Chondrocyte (in vitro differentiated cells): ENCODE data around the gene KRTAP27-1. TPM values are rescaled to one million over a fixed set of nuclear protein-coding genes. Genes with fewer than 3 reads are reported as not detected.

ENCODE experiments used
- DNase-seq: peaks from one replicate; pipeline ENCODE4 v3.0.0; 2021; ENCODE audit warnings: mixed read lengths, low spot score
- H3K27ac Mint-ChIP-seq: one replicate; pipeline ENCODE4 v1.8.0; 2021; ENCODE audit warnings: mild to moderate bottlenecking, moderate library complexity, mixed read lengths; ENCODE audit not compliant: unreplicated experiment
- H3K27me3 Mint-ChIP-seq: 2 replicates; pipeline ENCODE4 v1.8.0; 2021; ENCODE audit warnings: low read depth, mixed read lengths
- H3K36me3 Mint-ChIP-seq: 2 replicates; pipeline ENCODE4 v1.8.0; 2021; ENCODE audit warnings: low read depth, mixed read lengths
- H3K4me1 Mint-ChIP-seq: 2 replicates; pipeline ENCODE4 v1.8.0; 2021; ENCODE audit warnings: low read depth, mild to moderate bottlenecking, mixed read lengths
- H3K4me3 Mint-ChIP-seq: one replicate; pipeline ENCODE4 v1.8.0; 2021; ENCODE audit warnings: mild to moderate bottlenecking, moderate library complexity, mixed read lengths; ENCODE audit not compliant: unreplicated experiment
- H3K9me3 Mint-ChIP-seq: 2 replicates; pipeline ENCODE4 v1.8.0; 2021; ENCODE audit warnings: low read depth, mixed read lengths
- long read RNA-seq: library from polyadenylated mRNA; stranded (forward); transcript quantifications from one replicate; pipeline ENCODE4 v2.0.0, GENCODE V29; 2021
- total RNA-seq: library from RNA; stranded (reverse); gene quantifications from 3 replicates; pipeline ENCODE4 v1.2.1, GENCODE V29; 2021
- TF ChIP-seq, protein P1 (sequence below): fragments of 200-600 bp; sonication (generic); IDR thresholded peaks from 2 replicates; pipeline ENCODE4 v1.5.0; 2021; ENCODE audit warnings: antibody characterized with exemption, mild to moderate bottlenecking, moderate library complexity

Gene KRTAP27-1, protein sequence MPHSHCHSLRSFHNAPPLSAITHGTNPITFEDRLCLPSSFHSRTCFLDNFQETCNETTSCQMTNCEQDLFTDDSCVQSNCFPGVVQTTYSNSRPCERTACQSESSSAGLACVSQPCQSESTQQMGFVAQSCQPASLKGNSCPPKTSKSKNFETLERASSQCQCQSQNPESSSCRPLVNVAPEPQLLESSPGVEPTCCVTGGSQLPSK
- not detected in 3 replicates for total RNA-seq
- long read RNA-seq = 0 reads

DNA sequence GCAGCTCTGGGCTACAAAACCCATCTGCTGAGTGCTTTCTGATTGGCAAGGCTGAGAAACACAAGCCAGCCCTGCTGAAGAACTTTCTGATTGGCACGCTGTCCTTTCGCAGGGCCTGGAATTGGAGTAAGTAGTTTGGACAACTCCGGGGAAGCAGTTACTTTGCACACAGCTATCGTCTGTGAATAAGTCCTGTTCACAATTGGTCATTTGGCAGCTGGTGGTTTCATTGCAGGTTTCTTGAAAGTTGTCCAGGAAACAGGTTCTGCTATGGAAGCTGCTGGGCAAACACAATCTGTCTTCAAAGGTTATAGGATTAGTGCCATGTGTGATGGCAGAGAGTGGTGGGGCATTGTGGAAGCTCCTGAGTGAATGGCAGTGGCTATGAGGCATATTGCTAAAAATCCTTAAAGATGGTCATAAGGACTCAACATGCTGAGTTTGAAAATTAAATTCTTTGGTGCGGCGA, at the start of gene KRTAP27-1:
KRTAP27-1 (minus strand) TSS at position 419 of the 469 bp plus-strand sequence; CDS start at position 393, 26 bp downstream.
- peak within 1 kb of the TSS; percentile 45 for H3K27ac Mint-ChIP-seq
- TF ChIP-seq, protein P1, sequence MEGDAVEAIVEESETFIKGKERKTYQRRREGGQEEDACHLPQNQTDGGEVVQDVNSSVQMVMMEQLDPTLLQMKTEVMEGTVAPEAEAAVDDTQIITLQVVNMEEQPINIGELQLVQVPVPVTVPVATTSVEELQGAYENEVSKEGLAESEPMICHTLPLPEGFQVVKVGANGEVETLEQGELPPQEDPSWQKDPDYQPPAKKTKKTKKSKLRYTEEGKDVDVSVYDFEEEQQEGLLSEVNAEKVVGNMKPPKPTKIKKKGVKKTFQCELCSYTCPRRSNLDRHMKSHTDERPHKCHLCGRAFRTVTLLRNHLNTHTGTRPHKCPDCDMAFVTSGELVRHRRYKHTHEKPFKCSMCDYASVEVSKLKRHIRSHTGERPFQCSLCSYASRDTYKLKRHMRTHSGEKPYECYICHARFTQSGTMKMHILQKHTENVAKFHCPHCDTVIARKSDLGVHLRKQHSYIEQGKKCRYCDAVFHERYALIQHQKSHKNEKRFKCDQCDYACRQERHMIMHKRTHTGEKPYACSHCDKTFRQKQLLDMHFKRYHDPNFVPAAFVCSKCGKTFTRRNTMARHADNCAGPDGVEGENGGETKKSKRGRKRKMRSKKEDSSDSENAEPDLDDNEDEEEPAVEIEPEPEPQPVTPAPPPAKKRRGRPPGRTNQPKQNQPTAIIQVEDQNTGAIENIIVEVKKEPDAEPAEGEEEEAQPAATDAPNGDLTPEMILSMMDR = no peak
- no peak for DNase-seq
- H3K4me3 Mint-ChIP-seq = no peak within 1 kb of the TSS
- H3K4me1 Mint-ChIP-seq = peaks cover 43% of the 10 kb centered on the region
- H3K36me3 Mint-ChIP-seq = no peaks in the 10 kb centered on the region
- no peaks in the 10 kb centered on the region for H3K27me3 Mint-ChIP-seq
- H3K9me3 Mint-ChIP-seq = no peaks in the 10 kb centered on the region

DNA sequence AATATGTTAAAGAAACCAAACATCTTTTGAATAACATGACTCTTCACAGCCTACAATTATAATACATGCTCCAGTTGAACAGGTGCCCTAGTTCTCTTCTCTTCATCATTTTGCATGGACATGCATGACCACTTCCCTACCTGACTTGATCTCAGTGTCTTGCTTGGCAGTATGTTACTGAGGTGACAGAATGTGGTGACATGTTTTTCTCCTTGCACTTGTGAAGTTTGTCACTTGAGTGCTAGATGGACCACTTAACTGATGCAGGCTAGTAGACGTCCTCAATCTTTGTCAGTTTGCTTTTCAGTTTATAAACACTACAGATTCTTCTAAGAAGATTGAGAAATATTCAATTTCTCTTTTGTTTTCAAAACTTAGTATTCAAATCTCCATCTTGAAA, 44.7 kb upstream of the KRTAP27-1 start:
- no peak for DNase-seq
- no peaks in the 10 kb centered on the region for H3K4me1 Mint-ChIP-seq
- H3K36me3 Mint-ChIP-seq = no peaks in the 10 kb centered on the region
- H3K9me3 Mint-ChIP-seq = no peaks in the 10 kb centered on the region
- no peak overlapping the region for H3K27ac Mint-ChIP-seq
- TF ChIP-seq, protein P1 = no peak
- H3K4me3 Mint-ChIP-seq = no peak overlapping the region
- peaks cover 6% of the 10 kb centered on the region for H3K27me3 Mint-ChIP-seq

DNA sequence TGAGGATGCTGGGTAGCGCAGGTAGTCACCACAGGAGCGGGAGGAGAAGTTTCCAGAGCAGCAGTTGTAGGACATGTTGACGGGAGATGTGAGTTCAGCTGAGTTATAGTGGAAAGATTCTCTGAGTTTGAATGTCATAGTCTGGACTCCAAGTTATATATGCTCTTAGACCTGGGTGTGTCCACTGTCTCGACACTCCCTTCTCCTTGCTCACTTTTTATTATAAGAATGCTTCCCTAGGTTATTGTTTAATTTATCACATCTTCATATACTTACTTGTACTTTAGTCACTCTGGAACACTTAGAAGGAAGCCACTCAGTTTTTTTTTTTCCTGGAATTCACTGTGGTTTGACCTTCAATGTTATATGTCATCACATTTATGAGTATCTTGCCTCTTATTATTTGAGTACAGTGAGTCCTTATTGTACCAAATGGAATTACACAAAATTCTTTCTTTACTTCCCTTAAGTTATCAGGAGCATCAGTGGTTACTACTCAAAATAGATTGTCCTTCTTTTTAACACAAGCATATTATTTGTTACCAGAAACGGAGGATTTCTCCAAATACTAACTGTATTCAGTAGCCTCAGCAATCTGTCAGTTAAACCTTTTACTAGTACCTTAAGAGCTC, 34.8 kb upstream of the KRTAP27-1 start, which contains the start of gene KRTAP13-2:
KRTAP13-2 (minus strand) TSS at position 133 of the 632 bp plus-strand sequence; CDS start at position 75, 58 bp downstream.
- TF ChIP-seq, protein P1 = no peak
- Mint-ChIP-seq H3K27ac (no peak within 1 kb of the TSS), H3K4me1 (peaks cover 4% of the 10 kb centered on the region), H3K9me3 (no peaks in the 10 kb centered on the region), H3K27me3 (peaks cover 7% of the 10 kb centered on the region), H3K4me3 (no peak within 1 kb of the TSS), H3K36me3 (no peaks in the 10 kb centered on the region)
- DNase-seq = no peak

DNA sequence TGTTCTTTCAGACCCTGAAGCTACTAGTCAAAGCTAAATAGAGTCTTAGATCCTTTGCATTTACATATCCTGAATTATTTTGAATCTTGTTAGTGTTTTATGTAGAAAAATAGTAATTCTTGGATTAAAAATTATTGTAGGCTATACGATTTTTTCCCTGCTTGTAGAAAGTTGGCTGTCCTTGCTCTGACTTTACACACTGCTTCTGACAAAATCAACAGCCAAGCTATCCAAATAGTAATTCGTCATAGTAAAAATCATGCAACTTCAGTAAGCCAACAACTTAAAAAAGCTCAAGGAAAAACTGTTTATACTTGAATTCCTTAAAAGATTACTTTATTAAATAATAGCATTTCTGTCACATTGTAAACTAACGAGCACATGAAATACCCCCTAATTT, 18.4 kb upstream of the KRTAP27-1 start:
- peaks cover 10% of the 10 kb centered on the region for H3K27me3 Mint-ChIP-seq
- H3K9me3 Mint-ChIP-seq = no peaks in the 10 kb centered on the region
- DNase-seq = no peak
- H3K27ac Mint-ChIP-seq = no peak overlapping the region
- H3K36me3 Mint-ChIP-seq = no peaks in the 10 kb centered on the region
- H3K4me1 Mint-ChIP-seq = no peaks in the 10 kb centered on the region
- TF ChIP-seq, protein P1 = no peak
- no peak overlapping the region for H3K4me3 Mint-ChIP-seq

DNA sequence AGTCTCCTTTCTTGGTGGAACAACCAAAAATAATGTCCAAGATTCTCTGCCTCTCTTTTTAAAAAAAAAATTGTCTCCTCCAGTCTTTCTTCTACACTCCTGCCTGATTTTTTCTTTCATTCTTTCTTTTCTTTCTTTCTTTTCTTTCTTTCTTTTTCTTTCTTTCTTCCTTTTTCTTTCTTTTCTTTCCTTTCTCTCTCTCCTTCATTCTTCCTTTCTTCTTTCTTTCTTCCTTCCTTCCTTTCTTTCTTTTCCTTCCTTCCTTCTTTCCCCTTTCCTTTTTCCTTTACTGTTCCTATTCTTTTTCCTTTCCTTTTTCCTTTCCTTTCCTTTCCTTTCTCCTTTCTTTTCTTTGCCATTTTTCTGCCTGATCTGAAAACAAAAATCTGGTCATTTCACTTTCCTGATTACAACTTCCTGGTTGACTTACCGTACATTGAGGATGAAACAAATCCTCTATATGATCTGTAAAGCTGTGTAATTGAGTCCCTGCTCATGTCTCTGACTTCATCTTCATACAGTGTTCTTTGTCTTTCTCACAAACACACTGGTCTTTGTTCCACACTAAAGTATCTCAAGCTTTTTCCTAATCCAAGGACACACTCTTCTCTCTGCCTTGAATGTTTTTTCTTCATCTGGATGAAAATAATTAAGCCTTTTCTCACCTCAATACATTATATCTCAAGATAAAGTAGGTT, 17.0 kb upstream of the KRTAP27-1 start:
- H3K36me3 Mint-ChIP-seq = no peaks in the 10 kb centered on the region
- H3K4me1 Mint-ChIP-seq = peaks cover 2% of the 10 kb centered on the region
- no peak overlapping the region for H3K4me3 Mint-ChIP-seq
- DNase-seq = no peak
- no peak overlapping the region for H3K27ac Mint-ChIP-seq
- H3K27me3 Mint-ChIP-seq = peaks cover 5% of the 10 kb centered on the region
- no peaks in the 10 kb centered on the region for H3K9me3 Mint-ChIP-seq
- TF ChIP-seq, protein P1 = no peak
